IMR-90 (cell line): ENCODE measurements around the gene GCM1. TPM values are rescaled to one million over a fixed set of nuclear protein-coding genes. Genes with fewer than 3 reads are reported as not detected.

ENCODE experiments used
- ATAC-seq: fragments of 200-7000 bp; cut with Tn5 transposase; 2 replicates; pipeline ENCODE4 v1.9.1; 2020; ENCODE audit warnings: low read depth, mild to moderate bottlenecking, moderate library complexity
- BruUV-seq: library from RNA; stranded (reverse); fragments of 400-500 nt; replicated peaks from 2 replicates; lab custom pipeline; 2021; lab: Mats Ljungman, UMichigan
- CTCF ChIA-PET: fragments of 300-600 bp; formaldehyde crosslinking; extraction: SDS; loops from one replicate; lab custom pipeline; 2021; ENCODE audit warnings: antibody characterized with exemption; lab: Yijun Ruan, JAX
- POLR2A ChIA-PET: fragments of 300-600 bp; sonication (Branson Sonifier 250); formaldehyde crosslinking; loops from one replicate; lab custom pipeline; 2022; ENCODE audit warnings: antibody characterized with exemption; ENCODE audit not compliant: unreplicated experiment; lab: Charles Lee
- DNase-seq: peaks from one replicate; pipeline ENCODE4 v3.0.0; 2013
- H2AFZ ChIP-seq: replicated peaks from 2 replicates; pipeline ENCODE3; 2013; ENCODE audit warnings: low read length, mild to moderate bottlenecking; ENCODE audit not compliant: poor library complexity
- H2AK5ac ChIP-seq: 2 replicates; pipeline ENCODE4 v1.6.1; 2013; ENCODE audit warnings: low read depth, low read length, inconsistent platforms
- H2AK9ac ChIP-seq: replicated peaks from 2 replicates; pipeline ENCODE3; 2013; ENCODE audit warnings: mild to moderate bottlenecking, low read depth, low read length, moderate library complexity; ENCODE audit not compliant: poor library complexity
- H2BK120ac ChIP-seq: 2 replicates; pipeline ENCODE4 v1.6.1; 2013; ENCODE audit warnings: low read depth, low read length, inconsistent platforms
- H2BK15ac ChIP-seq: 3 replicates; pipeline ENCODE4 v1.6.1; 2013; ENCODE audit warnings: low read depth, low read length, inconsistent platforms
- H2BK20ac ChIP-seq: 2 replicates; pipeline ENCODE4 v1.6.1; 2013; ENCODE audit warnings: low read depth, mild to moderate bottlenecking, inconsistent platforms, low read length, moderate library complexity
- H2BK5ac ChIP-seq: 2 replicates; pipeline ENCODE4 v1.6.1; 2013; ENCODE audit warnings: mild to moderate bottlenecking, low read depth, low read length, inconsistent platforms; ENCODE audit not compliant: poor library complexity, severe bottlenecking
- H3K14ac ChIP-seq: replicated peaks from 2 replicates; pipeline ENCODE4 v1.6.1; 2013; ENCODE audit warnings: low read depth, low read length, inconsistent platforms
- H3K18ac ChIP-seq: 2 replicates; pipeline ENCODE4 v1.6.1; 2013; ENCODE audit warnings: low read depth, low read length, control low read depth
- H3K23ac ChIP-seq: 2 replicates; pipeline ENCODE4 v1.6.1; 2013; ENCODE audit warnings: low read depth, low read length, inconsistent platforms
- H3K27ac ChIP-seq: 2 replicates; pipeline ENCODE4 v1.5.1; 2013; ENCODE audit warnings: mild to moderate bottlenecking, control low read depth, low read length; ENCODE audit not compliant: insufficient read depth
- H3K27me3 ChIP-seq: 2 replicates; pipeline ENCODE4 v1.6.1; 2013; ENCODE audit warnings: low read length; ENCODE audit not compliant: control insufficient read depth, insufficient read depth
- H3K36me3 ChIP-seq: 2 replicates; pipeline ENCODE4 v1.6.1; 2013; ENCODE audit warnings: low read length, mixed read lengths; ENCODE audit not compliant: control insufficient read depth, insufficient read depth
- H3K4ac ChIP-seq: 2 replicates; pipeline ENCODE4 v1.6.1; 2013; ENCODE audit warnings: low read depth, low read length, inconsistent platforms
- H3K4me1 ChIP-seq: 2 replicates; pipeline ENCODE4 v1.6.1; 2013; ENCODE audit warnings: low read length, mixed read lengths; ENCODE audit not compliant: control insufficient read depth, insufficient read depth
- H3K4me2 ChIP-seq: 2 replicates; pipeline ENCODE4 v1.6.1; 2013; ENCODE audit warnings: low read depth, mild to moderate bottlenecking, control low read depth, low read length, moderate library complexity
- H3K4me3 ChIP-seq: 2 replicates; pipeline ENCODE4 v1.5.1; 2013; ENCODE audit warnings: low read depth, mild to moderate bottlenecking, control low read depth, low read length, moderate library complexity; ENCODE audit not compliant: insufficient read depth
- H3K56ac ChIP-seq: 2 replicates; pipeline ENCODE4 v1.6.1; 2013; ENCODE audit warnings: low read length, inconsistent platforms; ENCODE audit not compliant: insufficient read depth; ENCODE audit errors: extremely low read depth
- H3K79me1 ChIP-seq, 2 experiments: 2 replicates each; pipeline ENCODE4 v1.6.1; 2013; ENCODE audit warnings: low read length in 2 of 2, inconsistent platforms in 1 of 2, low read depth in 1 of 2
- H3K9ac ChIP-seq: 2 replicates; pipeline ENCODE4 v1.6.1; 2013; ENCODE audit warnings: low read depth, low read length, control low read depth
- H3K9me1 ChIP-seq: 2 replicates; pipeline ENCODE4 v1.6.1; 2013; ENCODE audit warnings: low read length, inconsistent platforms; ENCODE audit not compliant: insufficient read depth
- H3K9me3 ChIP-seq: 2 replicates; pipeline ENCODE4 v1.6.1; 2013; ENCODE audit warnings: low read length; ENCODE audit not compliant: control insufficient read depth, insufficient read depth
- H4K20me1 ChIP-seq: 2 replicates; pipeline ENCODE4 v1.6.1; 2013; ENCODE audit warnings: low read length, inconsistent platforms; ENCODE audit not compliant: insufficient read depth
- H4K5ac ChIP-seq: 2 replicates; pipeline ENCODE4 v1.6.1; 2013; ENCODE audit warnings: mild to moderate bottlenecking, low read depth, low read length, control low read depth
- H4K8ac ChIP-seq, 2 experiments: 2 replicates each; pipeline ENCODE4 v1.6.1; 2013; ENCODE audit warnings: low read depth in 2 of 2, low read length in 2 of 2, control low read depth in 1 of 2, inconsistent platforms in 1 of 2
- H4K91ac ChIP-seq: 2 replicates; pipeline ENCODE4 v1.6.1; 2013; ENCODE audit warnings: low read depth, low read length, inconsistent platforms; ENCODE audit not compliant: insufficient read depth
- BHLHE40 ChIP-seq: fragments of 150-350 bp; IDR thresholded peaks from 2 replicates; pipeline ENCODE4 v1.6.1; 2016; ENCODE audit warnings: mild to moderate bottlenecking, low read depth, low read length
- CHD1 ChIP-seq: IDR thresholded peaks from 2 replicates; pipeline ENCODE4 v1.6.1; 2012; ENCODE audit warnings: low read depth, low read length, improper control_type of control experiment
- FOS ChIP-seq: fragments of 150-350 bp; IDR thresholded peaks from 2 replicates; pipeline ENCODE4 v1.6.1; 2016; ENCODE audit warnings: low read depth, low read length
- POLR2A ChIP-seq: IDR thresholded peaks from 2 replicates; pipeline ENCODE4 v1.6.1; 2012; ENCODE audit warnings: mild to moderate bottlenecking, low read depth, low read length
- RAD21 ChIP-seq: IDR thresholded peaks from 2 replicates; pipeline ENCODE4 v1.6.1; 2012; ENCODE audit warnings: low read length, improper control_type of control experiment
- RFX5 ChIP-seq: IDR thresholded peaks from 2 replicates; pipeline ENCODE4 v1.8.0; 2012; ENCODE audit warnings: low read depth, mild to moderate bottlenecking, low read length, moderate library complexity
- WGBS, 2 experiments: methylation state at CpG; one replicate each; pipeline versions ENCODE4 v1.1.5 to v1.1.7; 2013; ENCODE audit warnings: missing lambda C conversion rate in 2 of 2; ENCODE audit not compliant: insufficient read length in 1 of 2; ENCODE audit errors: extremely low coverage in 2 of 2; 5-methylcytosine and 5-hydroxymethylcytosine counted together
- dilution Hi-C: fragments of 300-500 bp; cut with HindIII; formaldehyde crosslinking; loops from one replicate; pipeline ENCODE4 v1.14.3; 2018; ENCODE audit warnings: low sequenced_read_pairs; ENCODE audit not compliant: unreplicated experiment
- in situ Hi-C: fragments of 300-500 bp; cut with MboI; formaldehyde crosslinking; loops from 3 replicates; pipeline ENCODE4 v1.14.3; 2019; ENCODE audit warnings: low sequenced_read_pairs, inconsistent platforms, mixed read lengths
- intact Hi-C: fragments of 100-400 bp; cut with micrococcal nuclease; formaldehyde crosslinking; loops from 2 replicates; pipeline ENCODE4 v1.10.0; 2022
- polyA plus RNA-seq, 3 experiments: library from polyadenylated mRNA; depleted of rRNA; stranded (reverse); fragments of >200 nt; gene quantifications; 2 replicates each; pipeline ENCODE4 v1.2.3, GENCODE V29; 2012; ENCODE audit warnings: low replicate concordance in 1 of 3
- total RNA-seq: library from RNA; depleted of rRNA; stranded (reverse); fragments of >200 nt; gene quantifications from 2 replicates; pipeline ENCODE4 v1.2.3, GENCODE V29; 2012
- TF ChIP-seq, protein P1 (sequence below): conservative IDR thresholded peaks from 2 replicates; pipeline ENCODE4 v1.5.1; 2012; ENCODE audit warnings: mild to moderate bottlenecking, low read depth, low read length, improper control_type of control experiment

The GCM1 gene
- total and polyA plus RNA-seq, 2 of the 4 experiments (the other 2 are of a cell fraction), result not detected

DNA sequence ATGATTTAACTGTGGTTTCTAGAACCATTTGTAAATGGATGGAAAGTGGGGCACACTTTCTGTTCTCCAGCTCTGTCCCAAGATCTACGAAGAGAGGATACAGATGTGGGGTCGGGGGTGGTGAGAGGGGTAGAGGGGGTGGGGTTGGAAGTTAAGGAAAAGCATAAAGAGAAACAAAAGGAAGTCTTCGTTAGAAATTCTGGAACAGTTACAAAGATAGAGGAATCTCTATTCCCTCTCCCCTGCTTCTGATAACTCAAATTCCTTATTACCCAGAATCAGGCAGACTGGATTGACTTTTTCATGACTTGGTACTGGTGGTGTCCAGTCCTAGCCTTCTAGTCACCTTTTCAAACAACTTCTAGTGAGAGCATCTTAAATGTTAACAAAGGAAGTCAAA is 4.9 kb downstream of the GCM1 start:
- Histone ChIP-seq H4K8ac (no peak overlapping the region), H4K20me1 (no peaks in the 10 kb centered on the region), H3K9me1 (no peaks in the 10 kb centered on the region; the same call in 1 of the 2 replicates), H4K91ac (no peak overlapping the region), H2BK5ac (no peak overlapping the region), H2AK5ac (no peak overlapping the region), H3K4me3 (no peak overlapping the region), H4K5ac (no peak overlapping the region), H3K9me3 (no peaks in the 10 kb centered on the region), H2AFZ (no peak overlapping the region), H3K56ac (no peak overlapping the region), H3K27ac (no peak overlapping the region), H2BK120ac (no peak overlapping the region), H3K4me2 (no peak overlapping the region), H3K4me1 (no peaks in the 10 kb centered on the region), H2BK20ac (no peak overlapping the region), H3K14ac (no peak overlapping the region), H3K18ac (no peak overlapping the region), H3K9ac (no peak overlapping the region), H3K36me3 (no peaks in the 10 kb centered on the region), H3K23ac (no peak overlapping the region), H2BK15ac (no peak overlapping the region), H2AK9ac (no peak overlapping the region), H3K4ac (no peak overlapping the region), H3K79me1 (no peaks in the 10 kb centered on the region), H3K27me3 (peaks cover 9% of the 10 kb centered on the region)
- TF ChIP-seq RFX5, result no peak
- no peak for TF ChIP-seq BHLHE40
- no peak for TF ChIP-seq FOS
- TF ChIP-seq POLR2A, result no peak
- no peak for TF ChIP-seq RAD21
- TF ChIP-seq, protein P1, sequence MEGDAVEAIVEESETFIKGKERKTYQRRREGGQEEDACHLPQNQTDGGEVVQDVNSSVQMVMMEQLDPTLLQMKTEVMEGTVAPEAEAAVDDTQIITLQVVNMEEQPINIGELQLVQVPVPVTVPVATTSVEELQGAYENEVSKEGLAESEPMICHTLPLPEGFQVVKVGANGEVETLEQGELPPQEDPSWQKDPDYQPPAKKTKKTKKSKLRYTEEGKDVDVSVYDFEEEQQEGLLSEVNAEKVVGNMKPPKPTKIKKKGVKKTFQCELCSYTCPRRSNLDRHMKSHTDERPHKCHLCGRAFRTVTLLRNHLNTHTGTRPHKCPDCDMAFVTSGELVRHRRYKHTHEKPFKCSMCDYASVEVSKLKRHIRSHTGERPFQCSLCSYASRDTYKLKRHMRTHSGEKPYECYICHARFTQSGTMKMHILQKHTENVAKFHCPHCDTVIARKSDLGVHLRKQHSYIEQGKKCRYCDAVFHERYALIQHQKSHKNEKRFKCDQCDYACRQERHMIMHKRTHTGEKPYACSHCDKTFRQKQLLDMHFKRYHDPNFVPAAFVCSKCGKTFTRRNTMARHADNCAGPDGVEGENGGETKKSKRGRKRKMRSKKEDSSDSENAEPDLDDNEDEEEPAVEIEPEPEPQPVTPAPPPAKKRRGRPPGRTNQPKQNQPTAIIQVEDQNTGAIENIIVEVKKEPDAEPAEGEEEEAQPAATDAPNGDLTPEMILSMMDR, result no peak
- no peak for TF ChIP-seq CHD1
- in situ Hi-C loops, result no loop called here
- BruUV-seq, result no TSS peak
- CTCF ChIA-PET, result interaction anchor here (1.2 kb wide), 1 partner anchor 12 kb away, joined by 3 read pairs; no protein-coding TSS in a partner anchor
- POLR2A ChIA-PET, result no interaction called here
- dilution Hi-C loops, result no loop called here
- no peak for ATAC-seq
- intact Hi-C loops, result no loop called here
- DNase-seq, result no peak
- no CpG with 5 or more reads among the region's 3 CpGs for WGBS, 2 experiments
